Measurements from ENCODE around the gene KANK3.

GRCh38 chr19:8366961-8367326, 23.9 kb upstream of the KANK3 start:
- TF ChIP-seq CTCF (IDR thresholded peaks at IDR 0.05) (no peak), POLR2AphosphoS5 (IDR thresholded peaks at IDR 0.05; ENCODE audit: low read depth, low read length) (no peak), REST (IDR thresholded peaks at IDR 0.05; ENCODE audit: insufficient read depth in 1 of 2, low read depth in 2 of 2, low read length in 1 of 2) (no peak), SIN3A (IDR thresholded peaks at IDR 0.05; ENCODE audit: borderline replicate concordance, insufficient read depth, low read depth, low read length) (no peak), TCF7L2 (IDR thresholded peaks at IDR 0.05; ENCODE audit: low read depth, low read length) (no peak)
